Panc1 (cell line): ENCODE data around the gene MRE11. TPM values are rescaled to one million over a fixed set of nuclear protein-coding genes. Genes with fewer than 3 reads are reported as not detected.

Source experiments
- ATAC-seq: fragments of 200-7000 bp; cut with Tn5 transposase; 2 replicates; pipeline ENCODE4 v1.9.1; 2020; ENCODE audit warnings: mild to moderate bottlenecking, moderate library complexity
- BruUV-seq: library from RNA; stranded (reverse); fragments of 400-500 nt; replicated peaks from 2 replicates; lab custom pipeline; 2021; lab: Mats Ljungman, UMichigan
- CTCF ChIA-PET: fragments of 300-600 bp; sonication (Branson Sonifier 250); formaldehyde crosslinking; loops from one replicate; lab custom pipeline; 2022; ENCODE audit warnings: antibody characterized with exemption; lab: Charles Lee
- POLR2A ChIA-PET: fragments of 300-600 bp; sonication (Branson Sonifier 250); formaldehyde crosslinking; loops from one replicate; lab custom pipeline; 2022; ENCODE audit warnings: antibody characterized with exemption; lab: Charles Lee
- DNase-seq: peaks from one replicate; pipeline ENCODE4 v3.0.0-alpha.2; 2010; ENCODE audit warnings: low read depth, low spot score
- H3K27ac ChIP-seq: 2 replicates; pipeline ENCODE4 v1.5.1; 2011; ENCODE audit warnings: mild to moderate bottlenecking, low read length, inconsistent platforms
- H3K27me3 ChIP-seq: fragments of 200-500 bp; sonication (Bioruptor generic); 2 replicates; pipeline ENCODE4 v1.6.0; 2014; ENCODE audit warnings: low read length, inconsistent platforms; ENCODE audit not compliant: control insufficient read depth, insufficient read depth
- H3K36me3 ChIP-seq: fragments of 200-500 bp; sonication (Bioruptor generic); 2 replicates; pipeline ENCODE4 v1.5.1; 2014; ENCODE audit warnings: inconsistent platforms, mild to moderate bottlenecking, low read length, moderate library complexity; ENCODE audit not compliant: control insufficient read depth, insufficient read depth
- H3K4me1 ChIP-seq: 2 replicates; pipeline ENCODE4 v1.5.1; 2011; ENCODE audit warnings: inconsistent platforms, mild to moderate bottlenecking, low read length, moderate library complexity; ENCODE audit not compliant: control insufficient read depth, insufficient read depth
- H3K4me3 ChIP-seq, 2 experiments: 2 replicates each; pipeline ENCODE4 v1.5.1; 2011 to 2012; ENCODE audit warnings: low read depth in 2 of 2, low read length in 2 of 2, mild to moderate bottlenecking in 2 of 2, inconsistent platforms in 1 of 2, moderate library complexity in 1 of 2
- H3K9me3 ChIP-seq: fragments of 200-500 bp; sonication (Bioruptor generic); 2 replicates; pipeline ENCODE4 v1.5.1; 2014; ENCODE audit warnings: low read depth, mild to moderate bottlenecking, inconsistent platforms, low read length, moderate library complexity; ENCODE audit not compliant: control insufficient read depth, insufficient read depth
- POLR2AphosphoS5 ChIP-seq: IDR thresholded peaks from 2 replicates; pipeline ENCODE4 v1.6.1; 2012; ENCODE audit warnings: mild to moderate bottlenecking, low read depth, low read length, moderate library complexity
- SIN3A ChIP-seq: IDR thresholded peaks from 2 replicates; pipeline ENCODE4 v1.6.1; 2012; ENCODE audit warnings: low read depth, mild to moderate bottlenecking, low read length, moderate library complexity, borderline replicate concordance; ENCODE audit not compliant: insufficient read depth
- TCF7L2 ChIP-seq: IDR thresholded peaks from 2 replicates; pipeline ENCODE4 v1.6.1; 2011; ENCODE audit warnings: mild to moderate bottlenecking, low read depth, low read length, inconsistent platforms
- in situ Hi-C: cut with HindIII; loops from 2 replicates; pipeline ENCODE4 v1.10.0; 2016; ENCODE audit warnings: low sequenced_read_pairs, low pct_unique_long_range_greater_than_20kb
- intact Hi-C: fragments of 100-400 bp; cut with micrococcal nuclease; formaldehyde crosslinking; loops from one replicate; pipeline ENCODE4 v1.10.0; 2022; ENCODE audit not compliant: unreplicated experiment
- total RNA-seq: library from RNA; stranded (reverse); gene quantifications from one replicate; pipeline ENCODE4 v1.2.1, GENCODE V29; 2021; ENCODE audit not compliant: unreplicated experiment
- TF ChIP-seq, protein P1 (sequence below): fragments of 450-650 bp; IDR thresholded peaks from 2 replicates; pipeline ENCODE4 v1.5.1; 2017; ENCODE audit warnings: mild to moderate bottlenecking
- TF ChIP-seq, protein P2 (sequence below), 2 experiments: IDR thresholded peaks; 2 replicates each; pipeline ENCODE4 v1.6.1; 2011 to 2012; ENCODE audit warnings: low read depth in 2 of 2, control low read depth in 1 of 2, low read length in 1 of 2, mild to moderate bottlenecking in 1 of 2, moderate library complexity in 1 of 2; ENCODE audit not compliant: insufficient read depth in 1 of 2

MRE11 gene
- total RNA-seq, 1 experiment from 2014 or later: 35.0 TPM

- no peak overlapping the region for H3K4me3 ChIP-seq
- 0 out of 2 replicates have a peak, but pooled peaks cover 2% of the 10 kb centered on the region for H3K4me1 ChIP-seq
- H3K9me3 ChIP-seq: no peaks in the 10 kb centered on the region
- no peak for ATAC-seq
- H3K27me3 ChIP-seq: no peaks in the 10 kb centered on the region
- DNase-seq: no peak
- in situ Hi-C loops (no loop called here), intact Hi-C loops (no loop called here)
- BruUV-seq: no TSS peak
- CTCF ChIA-PET: no interaction called here
- H3K36me3 ChIP-seq: peaks cover 3% of the 10 kb centered on the region; the same call in 1 of the 2 replicates
- POLR2A ChIA-PET: no interaction called here
- no peak for TF ChIP-seq SIN3A
- TF ChIP-seq POLR2AphosphoS5: no peak
- TF ChIP-seq, protein P1, sequence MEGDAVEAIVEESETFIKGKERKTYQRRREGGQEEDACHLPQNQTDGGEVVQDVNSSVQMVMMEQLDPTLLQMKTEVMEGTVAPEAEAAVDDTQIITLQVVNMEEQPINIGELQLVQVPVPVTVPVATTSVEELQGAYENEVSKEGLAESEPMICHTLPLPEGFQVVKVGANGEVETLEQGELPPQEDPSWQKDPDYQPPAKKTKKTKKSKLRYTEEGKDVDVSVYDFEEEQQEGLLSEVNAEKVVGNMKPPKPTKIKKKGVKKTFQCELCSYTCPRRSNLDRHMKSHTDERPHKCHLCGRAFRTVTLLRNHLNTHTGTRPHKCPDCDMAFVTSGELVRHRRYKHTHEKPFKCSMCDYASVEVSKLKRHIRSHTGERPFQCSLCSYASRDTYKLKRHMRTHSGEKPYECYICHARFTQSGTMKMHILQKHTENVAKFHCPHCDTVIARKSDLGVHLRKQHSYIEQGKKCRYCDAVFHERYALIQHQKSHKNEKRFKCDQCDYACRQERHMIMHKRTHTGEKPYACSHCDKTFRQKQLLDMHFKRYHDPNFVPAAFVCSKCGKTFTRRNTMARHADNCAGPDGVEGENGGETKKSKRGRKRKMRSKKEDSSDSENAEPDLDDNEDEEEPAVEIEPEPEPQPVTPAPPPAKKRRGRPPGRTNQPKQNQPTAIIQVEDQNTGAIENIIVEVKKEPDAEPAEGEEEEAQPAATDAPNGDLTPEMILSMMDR: no peak
- TF ChIP-seq TCF7L2: no peak
- no peak overlapping the region for H3K27ac ChIP-seq
Observed at GRCh38 chr11:94445641-94446040, 48.0 kb downstream of the MRE11 start.

- intact Hi-C loops: no loop called here
- in situ Hi-C loops: no loop called here
- TF ChIP-seq SIN3A (no peak), TCF7L2 (no peak), POLR2AphosphoS5 (no peak)
- TF ChIP-seq, protein P1: no peak
- TF ChIP-seq, protein P2, sequence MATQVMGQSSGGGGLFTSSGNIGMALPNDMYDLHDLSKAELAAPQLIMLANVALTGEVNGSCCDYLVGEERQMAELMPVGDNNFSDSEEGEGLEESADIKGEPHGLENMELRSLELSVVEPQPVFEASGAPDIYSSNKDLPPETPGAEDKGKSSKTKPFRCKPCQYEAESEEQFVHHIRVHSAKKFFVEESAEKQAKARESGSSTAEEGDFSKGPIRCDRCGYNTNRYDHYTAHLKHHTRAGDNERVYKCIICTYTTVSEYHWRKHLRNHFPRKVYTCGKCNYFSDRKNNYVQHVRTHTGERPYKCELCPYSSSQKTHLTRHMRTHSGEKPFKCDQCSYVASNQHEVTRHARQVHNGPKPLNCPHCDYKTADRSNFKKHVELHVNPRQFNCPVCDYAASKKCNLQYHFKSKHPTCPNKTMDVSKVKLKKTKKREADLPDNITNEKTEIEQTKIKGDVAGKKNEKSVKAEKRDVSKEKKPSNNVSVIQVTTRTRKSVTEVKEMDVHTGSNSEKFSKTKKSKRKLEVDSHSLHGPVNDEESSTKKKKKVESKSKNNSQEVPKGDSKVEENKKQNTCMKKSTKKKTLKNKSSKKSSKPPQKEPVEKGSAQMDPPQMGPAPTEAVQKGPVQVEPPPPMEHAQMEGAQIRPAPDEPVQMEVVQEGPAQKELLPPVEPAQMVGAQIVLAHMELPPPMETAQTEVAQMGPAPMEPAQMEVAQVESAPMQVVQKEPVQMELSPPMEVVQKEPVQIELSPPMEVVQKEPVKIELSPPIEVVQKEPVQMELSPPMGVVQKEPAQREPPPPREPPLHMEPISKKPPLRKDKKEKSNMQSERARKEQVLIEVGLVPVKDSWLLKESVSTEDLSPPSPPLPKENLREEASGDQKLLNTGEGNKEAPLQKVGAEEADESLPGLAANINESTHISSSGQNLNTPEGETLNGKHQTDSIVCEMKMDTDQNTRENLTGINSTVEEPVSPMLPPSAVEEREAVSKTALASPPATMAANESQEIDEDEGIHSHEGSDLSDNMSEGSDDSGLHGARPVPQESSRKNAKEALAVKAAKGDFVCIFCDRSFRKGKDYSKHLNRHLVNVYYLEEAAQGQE (IDR thresholded peaks at IDR 0.05; ENCODE audit: insufficient read depth in 1 of 2, low read depth in 2 of 2, low read length in 1 of 2): no peak
- no peaks in the 10 kb centered on the region for H3K4me1 ChIP-seq
- ChIA-PET CTCF (no interaction called here), POLR2A (no interaction called here)
- H3K27me3 ChIP-seq: no peaks in the 10 kb centered on the region
- DNase-seq (no peak), ATAC-seq (no peak)
- no peak overlapping the region for H3K27ac ChIP-seq
- H3K36me3 ChIP-seq: peaks cover 10% of the 10 kb centered on the region
- no TSS peak for BruUV-seq
- H3K9me3 ChIP-seq: no peaks in the 10 kb centered on the region
- no peak overlapping the region for H3K4me3 ChIP-seq
Observed at GRCh38 chr11:94433049-94433448, 60.6 kb downstream of the MRE11 start.
